Cortex of kidney (tissue), 1 donor: Measurements from ENCODE around the gene SCN1B.
"Not testable (repeated sequence)": the region's sequence is repeated elsewhere in the genome, so short reads cannot be mapped to it uniquely, and the experiment has no call there.

Source experiments
- DNase-seq: peaks from one replicate; lab custom pipeline; 2025; lab: John Stamatoyannopoulos, UW

Gene SCN1B

DNA sequence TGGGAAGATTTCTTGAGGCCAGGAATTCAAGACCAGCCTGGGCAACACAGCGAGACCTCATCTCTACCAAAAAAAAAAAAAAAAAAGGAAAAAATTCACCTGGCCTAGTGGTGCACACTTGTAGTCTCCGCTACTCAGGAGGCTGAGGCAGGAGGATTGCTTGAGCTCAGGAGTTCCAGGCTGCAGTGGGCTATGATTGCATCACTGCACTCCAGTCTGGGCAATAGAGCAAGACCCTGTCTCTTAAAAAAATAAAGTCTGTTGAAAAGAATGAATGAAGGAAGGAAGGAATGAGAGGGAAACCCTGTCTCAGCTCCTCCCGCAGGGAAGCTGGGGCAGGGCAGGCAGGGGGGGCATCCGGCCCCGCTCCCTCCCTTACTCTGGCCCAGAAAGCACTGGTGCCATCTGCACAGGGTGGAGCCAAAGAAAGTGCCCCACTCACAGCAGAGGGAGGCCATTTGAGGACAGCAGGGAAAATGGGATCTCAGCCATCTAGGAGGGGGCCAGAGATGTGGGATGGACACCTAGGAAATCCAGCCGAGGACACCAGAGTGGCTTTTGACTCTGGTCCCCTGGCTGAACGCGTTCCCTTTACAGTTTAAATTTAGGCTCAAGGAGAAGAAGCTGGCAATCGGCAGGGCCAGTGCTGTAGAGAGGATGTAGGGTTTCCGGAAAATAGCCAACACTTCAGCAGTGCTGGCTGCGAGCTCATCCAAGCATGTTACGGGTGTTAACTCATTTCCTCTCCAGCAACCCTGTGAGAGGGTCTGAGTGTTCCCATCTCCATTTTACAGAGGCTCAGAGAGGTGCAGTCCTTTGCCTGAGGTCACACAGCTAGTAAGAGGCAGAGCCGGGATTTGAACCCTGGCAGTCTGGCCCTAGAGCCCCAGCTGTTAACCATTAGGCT is 7.7 kb downstream of the SCN1B start:
- no peak for DNase-seq

DNA sequence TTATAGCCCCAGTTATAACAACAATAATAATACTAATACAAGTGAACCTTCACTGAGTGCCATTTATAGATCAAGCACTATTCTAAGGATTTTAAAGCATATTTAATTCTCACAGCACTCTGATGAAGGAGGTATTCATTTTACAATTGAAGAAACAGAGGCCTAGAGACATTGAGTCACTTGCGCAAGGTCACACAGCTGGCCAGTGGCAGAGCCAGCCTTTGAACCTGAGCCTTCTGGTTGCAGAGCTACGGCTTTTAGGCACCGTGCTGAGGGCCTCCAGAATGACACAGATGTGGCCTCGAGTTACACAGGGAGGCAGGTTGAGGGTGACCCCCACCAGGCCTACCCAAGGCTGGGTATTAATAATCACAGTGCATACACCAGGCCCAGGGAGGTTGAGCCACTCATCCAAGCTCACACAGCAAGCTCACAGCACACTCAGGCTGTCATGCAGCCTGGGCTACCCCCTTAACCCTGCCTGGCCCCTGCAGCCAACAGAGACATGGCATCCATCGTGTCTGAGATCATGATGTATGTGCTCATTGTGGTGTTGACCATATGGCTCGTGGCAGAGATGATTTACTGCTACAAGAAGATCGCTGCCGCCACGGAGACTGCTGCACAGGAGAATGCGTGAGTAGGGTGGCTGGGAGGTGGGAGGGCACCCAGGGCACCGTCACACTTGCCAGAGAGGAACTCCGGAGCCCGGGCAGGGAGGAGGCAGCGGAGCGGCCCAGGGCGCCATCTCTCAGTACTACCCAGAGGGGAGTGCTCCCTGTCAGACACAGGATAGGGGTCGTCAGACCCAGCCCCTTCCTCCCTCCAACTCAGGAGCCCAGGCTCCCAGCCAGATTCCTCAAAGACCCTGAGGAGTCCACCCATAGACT is 8.6 kb downstream of the SCN1B start:
- DNase-seq, result no peak

DNA sequence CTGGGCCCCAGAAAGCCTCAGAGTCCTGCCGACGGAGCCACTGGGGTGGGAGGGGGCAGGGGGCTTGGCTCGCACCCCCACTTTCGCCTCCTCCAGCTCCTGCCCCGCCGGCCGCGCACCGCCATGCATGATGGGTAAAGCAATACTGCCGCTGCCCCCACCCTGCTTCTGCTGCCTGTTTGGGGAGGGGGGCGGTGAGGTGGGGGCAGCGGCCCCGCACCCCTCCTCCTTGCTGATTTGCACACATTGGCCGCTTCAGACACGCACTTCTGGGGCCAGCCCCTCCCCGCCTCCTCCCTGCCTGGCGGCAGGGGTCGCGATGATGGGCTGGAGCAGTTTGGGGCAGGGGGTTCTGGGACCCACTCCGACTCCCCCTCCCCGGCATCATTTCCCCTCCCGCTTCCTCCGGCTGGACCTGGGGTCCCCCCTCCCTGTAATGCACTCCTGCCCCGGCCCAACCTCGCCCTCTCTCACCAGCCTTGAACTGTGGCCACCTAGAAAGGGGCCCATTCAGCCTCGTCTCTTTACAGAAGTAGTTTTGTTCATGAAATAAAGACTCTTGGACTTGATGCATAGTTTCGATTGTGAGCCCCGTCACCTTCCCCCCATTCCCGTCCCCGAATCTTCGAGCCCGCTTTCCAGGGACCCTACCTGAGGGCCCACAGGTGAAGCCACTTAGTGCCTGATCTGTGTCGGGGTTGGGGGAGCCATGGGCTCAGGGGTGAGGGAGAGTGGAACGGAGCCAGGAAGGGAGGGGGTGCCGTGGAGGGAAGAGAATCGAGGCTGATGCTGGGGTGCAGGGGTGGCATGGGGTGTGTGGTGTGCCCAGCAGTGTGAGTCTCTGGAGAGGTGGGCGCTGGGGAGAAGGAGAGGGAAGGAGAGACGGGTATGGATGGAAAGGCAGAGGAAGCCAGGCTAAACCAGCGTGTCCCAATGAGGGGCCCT is 9.9 kb downstream of the SCN1B start:
- DNase-seq, result no peak

DNA sequence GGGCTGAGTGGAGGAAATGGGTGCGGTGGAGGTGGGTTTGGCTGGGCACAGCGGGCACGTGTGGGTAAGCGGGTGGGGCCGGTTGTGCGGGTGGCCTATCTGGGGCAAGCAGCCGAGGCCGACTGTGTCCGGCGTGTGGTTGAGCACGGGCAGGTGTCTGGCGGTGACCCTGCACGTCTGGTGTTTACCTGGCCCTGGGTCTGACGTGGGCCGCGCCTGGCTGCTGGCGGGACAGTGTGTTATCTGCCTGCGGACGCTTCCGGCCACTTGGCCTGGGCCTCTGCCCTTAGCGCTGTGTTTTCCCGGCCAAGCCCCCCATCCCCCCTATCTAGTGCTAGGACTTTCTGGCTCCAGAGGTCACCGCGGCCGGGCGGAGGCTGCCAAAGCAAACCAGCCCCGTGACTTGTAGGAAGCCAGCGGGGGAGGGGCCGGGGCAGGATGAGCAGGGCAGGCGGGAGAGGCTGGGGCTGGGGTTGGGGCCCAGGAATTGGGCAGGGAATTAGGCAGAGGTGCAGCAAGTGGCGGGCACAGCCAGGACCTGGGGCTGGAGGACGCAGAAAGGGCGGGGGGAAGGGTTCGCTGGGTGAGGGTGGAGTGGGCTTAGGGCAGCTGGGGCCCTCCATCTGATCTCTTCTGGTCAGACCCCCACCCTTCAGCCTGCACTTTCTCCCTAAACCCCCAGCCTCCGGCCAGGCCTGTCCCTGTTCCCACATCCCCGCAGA is 10.7 kb downstream of the SCN1B start:
- DNase-seq, result no peak

GRCh38 chr19:35041548-35042055 is 11.3 kb downstream of the SCN1B start, which contains the start of gene HPN:
Gene HPN (plus strand): TSS chr19:35041721. CDS start chr19:35042507, 786 bp downstream.
- DNase-seq, result no peak

DNA sequence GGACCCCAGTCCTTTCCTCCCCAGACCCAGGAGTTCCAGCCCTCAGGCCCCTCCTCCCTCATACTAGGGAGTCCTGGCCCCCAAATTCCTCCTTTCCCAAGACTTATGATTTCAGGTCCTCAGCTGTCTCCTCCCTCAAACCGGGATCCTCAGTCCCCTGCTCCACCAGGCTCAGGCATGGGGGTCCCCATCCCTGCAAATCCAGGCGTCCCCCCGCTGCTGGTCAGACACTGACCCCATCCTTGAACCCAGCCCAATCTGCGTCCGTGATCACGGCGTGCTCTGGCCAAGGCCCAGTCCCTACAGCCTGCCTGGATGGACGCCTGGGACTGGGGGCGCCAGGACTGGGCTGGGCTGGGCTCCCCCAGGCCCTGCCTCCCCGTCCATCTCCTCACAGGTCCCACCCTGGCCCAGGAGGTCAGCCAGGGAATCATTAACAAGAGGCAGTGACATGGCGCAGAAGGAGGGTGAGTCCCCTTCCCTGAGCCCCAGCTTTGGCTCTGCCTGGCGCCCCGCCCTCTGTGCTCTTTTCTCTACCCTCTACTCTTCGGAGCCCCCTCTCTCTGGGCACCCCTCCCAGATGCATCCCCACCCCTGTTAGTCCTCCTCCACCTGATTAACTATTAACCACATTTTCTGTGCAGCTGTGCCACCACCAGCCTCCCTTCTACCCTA is 11.9 kb downstream of the SCN1B start:
- DNase-seq, result no peak

GRCh38 chr19:35042954-35043604 is 12.8 kb downstream of the SCN1B start:
- DNase-seq, result no peak

- DNase-seq, result no peak
Measured at GRCh38 chr19:35043906-35044305, 13.6 kb downstream of the SCN1B start.

GRCh38 chr19:35044317-35045117 is 14.2 kb downstream of the SCN1B start:
- DNase-seq, result no peak

- DNase-seq, result no peak
Measured at GRCh38 chr19:35045667-35046300, 15.5 kb downstream of the SCN1B start.

DNA sequence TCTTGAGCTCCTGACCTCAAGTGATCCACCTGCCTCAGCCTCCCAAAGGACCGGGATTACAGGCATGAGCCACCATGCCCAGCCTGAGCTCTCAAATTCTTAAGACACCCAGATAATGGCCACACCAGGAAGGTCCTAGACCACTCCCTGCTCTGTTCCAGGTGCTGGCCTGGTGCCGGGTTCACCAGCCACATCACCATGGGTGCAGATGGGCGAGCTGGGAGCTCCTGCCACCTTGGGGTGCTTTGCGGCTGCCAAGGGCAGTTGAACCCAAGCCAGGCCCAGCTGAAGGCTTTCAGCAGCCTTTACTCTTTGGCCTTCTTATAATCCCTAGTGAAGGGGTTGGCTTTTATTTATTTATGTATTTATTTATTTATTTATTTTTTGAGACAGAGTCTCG is 16.2 kb downstream of the SCN1B start:
- DNase-seq, result no peak

DNA sequence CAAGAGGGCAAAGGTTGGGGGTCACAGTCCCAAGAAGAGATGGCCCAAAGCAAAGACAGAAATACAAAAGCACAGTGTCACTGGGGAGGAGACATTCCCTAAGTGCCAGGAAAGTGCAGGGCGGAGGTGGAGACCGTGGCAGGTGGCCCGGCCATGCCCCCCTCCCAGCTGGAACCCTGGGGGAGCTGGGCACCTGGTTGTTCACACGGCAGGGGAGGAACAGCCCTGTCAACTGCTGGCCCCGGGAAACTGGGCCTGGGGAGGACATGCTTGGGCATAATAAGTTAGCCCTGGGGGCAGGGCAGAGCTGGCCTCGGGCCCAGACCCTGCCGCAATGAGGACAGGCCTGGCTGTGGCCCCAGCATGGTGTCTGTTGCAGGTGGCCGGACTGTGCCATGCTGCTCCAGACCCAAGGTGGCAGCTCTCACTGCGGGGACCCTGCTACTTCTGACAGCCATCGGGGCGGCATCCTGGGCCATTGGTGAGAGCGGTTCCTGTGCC is 18.7 kb downstream of the SCN1B start:
- DNase-seq, result no peak

DNA sequence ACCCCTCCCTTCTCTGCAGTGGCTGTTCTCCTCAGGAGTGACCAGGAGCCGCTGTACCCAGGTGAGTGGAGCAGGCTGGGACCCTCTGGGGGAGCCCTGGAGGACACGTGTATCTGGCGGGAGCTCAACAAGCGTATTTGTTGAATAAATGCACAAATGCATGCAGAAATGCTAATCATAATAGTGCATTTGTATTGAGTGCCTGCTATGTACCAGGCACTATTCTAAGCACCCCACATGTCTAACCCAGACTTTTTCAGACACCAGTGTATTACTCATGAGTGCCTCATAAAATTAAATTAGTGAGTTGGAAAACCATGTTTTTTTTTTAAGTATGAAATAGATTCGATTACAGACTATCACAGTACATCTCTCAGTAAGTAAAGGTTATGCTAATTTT is 19.2 kb downstream of the SCN1B start:
- DNase-seq, result no peak

- not testable (repeated sequence) for DNase-seq
Measured at GRCh38 chr19:35050662-35051061, 20.4 kb downstream of the SCN1B start.

- DNase-seq, result not testable (repeated sequence)
Measured at GRCh38 chr19:35051268-35051667, 21.0 kb downstream of the SCN1B start.

DNA sequence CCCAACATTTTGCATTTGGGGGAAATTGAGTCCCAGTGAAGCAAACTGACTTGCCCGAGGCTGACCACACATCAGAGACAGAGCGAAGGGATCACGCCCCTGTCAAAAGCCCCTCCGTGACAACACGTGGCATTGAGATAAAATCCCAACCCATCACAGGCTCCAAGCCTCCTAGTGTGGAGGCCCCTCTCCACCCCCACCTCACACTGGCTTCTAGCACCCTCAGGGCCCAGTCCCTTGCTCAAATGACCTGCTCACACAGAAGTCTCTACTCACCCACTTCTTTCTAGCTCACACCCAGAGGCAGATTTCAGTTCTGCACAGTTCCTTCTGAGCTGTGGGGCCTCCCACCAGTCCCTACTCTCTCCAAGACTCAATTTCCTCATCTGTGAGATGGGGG is 21.5 kb downstream of the SCN1B start:
- no peak for DNase-seq

- no peak for DNase-seq
Measured at GRCh38 chr19:35052599-35053190, 22.4 kb downstream of the SCN1B start.
